ENCODE data around the gene EXOC3. TPM values are rescaled to one million over a fixed set of nuclear protein-coding genes. Genes with fewer than 3 reads are reported as not detected.

EXOC3 gene
- total and polyA plus RNA-seq, 2 of the 8 experiments (the other 6 are each of a cell fraction or from before 2014, with no cell fraction given) = 14.4 to 30.0 TPM

- TF ChIP-seq CHD7 (IDR thresholded peaks at IDR 0.05; ENCODE audit: insufficient replicate concordance, low read length) = no peak
- no peak for TF ChIP-seq POLR2A (IDR thresholded peaks at IDR 0.05; ENCODE audit: control extremely low read depth in 1 of 2, low read depth in 2 of 2, low read length in 2 of 2)
- no peak for TF ChIP-seq GTF2F1 (IDR thresholded peaks at IDR 0.05; ENCODE audit: borderline replicate concordance, low read depth, low read length)
- no peak for TF ChIP-seq PHF8 (conservative IDR thresholded peaks at IDR 0.05; ENCODE audit: low read depth, low read length)
- TF ChIP-seq TBP (IDR thresholded peaks at IDR 0.05; ENCODE audit: low read depth, low read length) = no peak
- no peak for TF ChIP-seq ASH2L (IDR thresholded peaks at IDR 0.05; ENCODE audit: low read length)
- TF ChIP-seq TEAD4 (IDR thresholded peaks at IDR 0.05; ENCODE audit: low read depth, low read length) = no peak
- TF ChIP-seq USF2 (IDR thresholded peaks at IDR 0.05; ENCODE audit: low read length) = no peak
- no peak for TF ChIP-seq RXRA (IDR thresholded peaks at IDR 0.05; ENCODE audit: insufficient read depth, low read depth, low read length)
- no peak for TF ChIP-seq GABPA (IDR thresholded peaks at IDR 0.05; ENCODE audit: borderline replicate concordance, insufficient read depth, low read length)
- no peak for TF ChIP-seq RBBP5 (IDR thresholded peaks at IDR 0.05; ENCODE audit: borderline replicate concordance, low read depth, low read length)
- no peak for TF ChIP-seq BRCA1 (IDR thresholded peaks at IDR 0.05; ENCODE audit: low read depth, low read length)
Observed at GRCh38 chr5:431711-432050, 11.3 kb upstream of the EXOC3 start (continued).
